SK-N-MC (cell line): ENCODE measurements around the gene SYT13.

Experiments used
- EZH2 ChIP-seq: fragments of 200-600 bp; sonication (generic); IDR thresholded peaks from one replicate; pipeline ENCODE4 v1.6.1; 2017; ENCODE audit warnings: antibody characterized with exemption
- POLR2AphosphoS5 ChIP-seq: IDR thresholded peaks from 2 replicates; pipeline ENCODE4 v1.6.1; 2012; ENCODE audit warnings: mild to moderate bottlenecking, low read depth, low read length, borderline replicate concordance

- no peak for TF ChIP-seq POLR2AphosphoS5
- no peak for TF ChIP-seq EZH2
These were observed 49.3 kb upstream of the SYT13 start for GRCh38 chr11:45335434-45335833.
